KMS-11 (cell line): ENCODE results near the gene AIDA.

Experiments used
- H2AFZ ChIP-seq: fragments of 200-600 bp; sonication (generic); 2 replicates; pipeline ENCODE4 v1.6.1; 2016; ENCODE audit warnings: antibody characterized with exemption, mixed run types, low read depth
- H3K27ac ChIP-seq: fragments of 200-600 bp; sonication (generic); 2 replicates; pipeline ENCODE4 v1.6.1; 2016; ENCODE audit warnings: mild to moderate bottlenecking, mixed run types
- H3K27me3 ChIP-seq: fragments of 200-600 bp; sonication (generic); 2 replicates; pipeline ENCODE4 v1.6.1; 2017; ENCODE audit warnings: mild to moderate bottlenecking, low read depth, mixed run types, moderate library complexity; ENCODE audit not compliant: insufficient read depth
- H3K36me3 ChIP-seq: fragments of 200-600 bp; sonication (generic); 2 replicates; pipeline ENCODE4 v1.6.1; 2017; ENCODE audit warnings: mild to moderate bottlenecking, mixed run types; ENCODE audit not compliant: insufficient read depth
- H3K4me1 ChIP-seq: fragments of 200-600 bp; sonication (generic); 2 replicates; pipeline ENCODE4 v1.6.1; 2016; ENCODE audit warnings: mild to moderate bottlenecking, low read depth, mixed run types; ENCODE audit not compliant: poor library complexity, severe bottlenecking
- H3K4me2 ChIP-seq: fragments of 200-600 bp; sonication (generic); 2 replicates; pipeline ENCODE4 v1.7.0; 2016; ENCODE audit warnings: mild to moderate bottlenecking, mixed run types
- H3K4me3 ChIP-seq: fragments of 200-600 bp; sonication (generic); IDR thresholded peaks from 2 replicates; pipeline ENCODE4 v1.6.1; 2017; ENCODE audit warnings: low read depth, low read length, mixed read lengths; ENCODE audit not compliant: insufficient read depth
- H3K79me2 ChIP-seq: fragments of 200-600 bp; sonication (generic); 2 replicates; pipeline ENCODE4 v1.6.1; 2016; ENCODE audit warnings: low read depth, mixed run types; ENCODE audit not compliant: insufficient read depth
- H3K9ac ChIP-seq: fragments of 200-600 bp; sonication (generic); 2 replicates; pipeline ENCODE4 v1.6.1; 2016; ENCODE audit warnings: mild to moderate bottlenecking, mixed run types
- H4K20me1 ChIP-seq: fragments of 200-600 bp; sonication (generic); 2 replicates; pipeline ENCODE4 v1.6.1; 2016; ENCODE audit warnings: mild to moderate bottlenecking, mixed run types; ENCODE audit not compliant: insufficient read depth
- TF ChIP-seq, protein P1 (sequence below): fragments of 200-600 bp; sonication (generic); conservative IDR thresholded peaks from 2 replicates; pipeline ENCODE4 v1.6.1; 2017; ENCODE audit warnings: low read depth, mild to moderate bottlenecking, antibody characterized with exemption, low read length, moderate library complexity, mixed read lengths

Gene AIDA

DNA sequence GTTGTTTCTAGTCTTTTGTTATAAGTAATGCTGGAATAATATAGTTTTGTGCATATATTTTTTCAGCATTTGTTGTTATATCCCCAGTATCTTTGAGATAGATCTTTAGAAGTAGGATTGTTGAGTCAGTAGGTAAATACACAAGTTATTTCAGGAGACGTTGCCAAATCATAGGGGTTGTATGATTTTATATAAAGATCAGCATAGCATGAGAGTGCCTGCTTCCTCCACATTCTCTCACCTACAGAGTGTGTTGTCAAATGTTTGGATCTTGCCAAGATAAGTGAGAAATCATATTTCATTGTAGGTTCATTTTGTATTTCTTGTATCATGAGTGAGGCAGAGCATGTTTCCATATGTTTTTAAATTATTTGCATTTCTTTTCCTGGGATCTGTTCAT lies 69.8 kb downstream of the AIDA start:
- no peaks in the 10 kb centered on the region for H3K27me3 ChIP-seq
- no peak overlapping the region for H3K4me3 ChIP-seq
- TF ChIP-seq, protein P1, sequence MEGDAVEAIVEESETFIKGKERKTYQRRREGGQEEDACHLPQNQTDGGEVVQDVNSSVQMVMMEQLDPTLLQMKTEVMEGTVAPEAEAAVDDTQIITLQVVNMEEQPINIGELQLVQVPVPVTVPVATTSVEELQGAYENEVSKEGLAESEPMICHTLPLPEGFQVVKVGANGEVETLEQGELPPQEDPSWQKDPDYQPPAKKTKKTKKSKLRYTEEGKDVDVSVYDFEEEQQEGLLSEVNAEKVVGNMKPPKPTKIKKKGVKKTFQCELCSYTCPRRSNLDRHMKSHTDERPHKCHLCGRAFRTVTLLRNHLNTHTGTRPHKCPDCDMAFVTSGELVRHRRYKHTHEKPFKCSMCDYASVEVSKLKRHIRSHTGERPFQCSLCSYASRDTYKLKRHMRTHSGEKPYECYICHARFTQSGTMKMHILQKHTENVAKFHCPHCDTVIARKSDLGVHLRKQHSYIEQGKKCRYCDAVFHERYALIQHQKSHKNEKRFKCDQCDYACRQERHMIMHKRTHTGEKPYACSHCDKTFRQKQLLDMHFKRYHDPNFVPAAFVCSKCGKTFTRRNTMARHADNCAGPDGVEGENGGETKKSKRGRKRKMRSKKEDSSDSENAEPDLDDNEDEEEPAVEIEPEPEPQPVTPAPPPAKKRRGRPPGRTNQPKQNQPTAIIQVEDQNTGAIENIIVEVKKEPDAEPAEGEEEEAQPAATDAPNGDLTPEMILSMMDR: no peak
- H3K79me2 ChIP-seq: no peaks in the 10 kb centered on the region
- no peaks in the 10 kb centered on the region for H4K20me1 ChIP-seq
- H3K27ac ChIP-seq: no peak overlapping the region
- H3K4me1 ChIP-seq: peaks cover 18% of the 10 kb centered on the region
- H3K36me3 ChIP-seq: no peaks in the 10 kb centered on the region
- H2AFZ ChIP-seq: no peak overlapping the region
- no peak overlapping the region for H3K9ac ChIP-seq
- H3K4me2 ChIP-seq: no peak overlapping the region

DNA sequence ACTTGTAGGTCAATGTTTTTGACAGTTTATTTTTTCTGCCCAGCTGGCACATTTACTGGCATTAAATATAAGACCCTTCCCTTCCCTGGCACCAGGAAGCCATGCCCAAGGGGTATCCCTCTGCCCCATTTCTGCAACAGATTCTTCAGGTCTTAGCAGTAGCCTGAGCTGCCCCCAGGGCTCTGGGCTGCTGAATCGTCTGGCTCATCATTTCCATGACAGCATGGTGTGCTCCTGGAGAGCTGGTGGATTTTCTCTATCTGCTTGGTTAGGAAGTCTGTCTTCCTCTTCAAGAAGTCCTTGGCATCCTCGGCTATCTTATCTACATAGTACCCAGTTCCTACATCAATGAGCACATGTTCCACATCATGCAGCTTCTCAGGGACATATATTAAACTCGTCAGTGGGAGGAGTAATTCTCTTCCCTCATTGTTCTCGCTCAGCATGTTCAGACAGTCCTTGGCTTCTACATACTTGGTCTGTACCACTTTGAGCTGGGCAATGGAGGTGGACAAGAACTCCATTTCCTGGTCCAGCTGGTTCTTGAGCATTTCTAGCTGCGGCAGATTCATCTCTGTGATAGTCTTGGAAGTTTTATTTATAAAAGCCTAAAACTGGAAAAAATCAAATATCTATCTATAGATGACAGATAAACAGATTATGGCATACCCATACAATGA lies 70.9 kb downstream of the AIDA start:
- no peak overlapping the region for H3K27ac ChIP-seq
- H3K36me3 ChIP-seq: no peaks in the 10 kb centered on the region
- peaks cover 18% of the 10 kb centered on the region for H3K4me1 ChIP-seq
- H3K4me3 ChIP-seq: no peak overlapping the region
- H4K20me1 ChIP-seq: no peaks in the 10 kb centered on the region
- no peak overlapping the region for H3K4me2 ChIP-seq
- no peaks in the 10 kb centered on the region for H3K79me2 ChIP-seq
- no peak overlapping the region for H2AFZ ChIP-seq
- H3K27me3 ChIP-seq: no peaks in the 10 kb centered on the region
- TF ChIP-seq, protein P1: no peak
- no peak overlapping the region for H3K9ac ChIP-seq

DNA sequence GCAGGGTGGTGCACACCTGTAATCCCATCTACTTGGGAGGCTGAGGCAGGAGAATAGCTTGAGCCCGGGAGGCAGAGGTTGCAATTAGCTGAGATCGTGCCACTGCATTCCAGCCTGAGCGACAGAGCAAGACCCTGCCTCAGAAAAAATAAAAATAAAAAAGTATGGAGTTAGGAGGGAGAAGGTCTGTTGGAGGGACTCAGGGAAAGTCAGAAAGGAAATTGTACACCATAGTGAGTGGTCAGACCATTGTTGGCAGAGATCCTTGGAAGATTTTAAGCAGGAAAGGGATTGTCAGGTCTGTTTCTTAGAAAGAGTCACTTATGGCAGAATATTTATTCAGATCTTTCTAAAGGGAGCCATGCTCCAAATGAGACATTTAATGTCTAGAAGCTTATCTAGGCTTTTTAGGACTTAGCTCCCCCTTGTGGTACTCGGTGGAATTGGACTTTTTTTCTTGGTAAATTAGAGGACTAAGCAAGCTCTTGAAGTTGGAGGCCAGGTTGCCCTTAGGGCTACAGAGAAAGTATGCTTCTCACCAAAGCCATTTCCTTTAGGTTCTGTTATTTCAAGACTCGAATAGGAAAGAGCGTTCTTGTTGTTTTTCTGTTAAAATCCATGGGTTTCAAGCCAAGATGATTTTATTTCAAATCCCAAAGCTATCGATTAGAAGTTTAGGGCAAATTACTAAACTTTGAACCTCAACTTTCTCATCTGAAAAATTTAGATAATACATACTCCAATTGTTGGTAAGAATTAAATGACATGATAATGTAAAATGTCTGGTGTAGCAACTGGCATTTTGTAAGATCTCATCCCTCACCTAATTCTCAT lies 77.9 kb downstream of the AIDA start:
- Histone ChIP-seq H2AFZ (no peak overlapping the region), H3K4me3 (no peak overlapping the region), H3K79me2 (no peaks in the 10 kb centered on the region), H3K4me2 (no peak overlapping the region), H3K4me1 (no peaks in the 10 kb centered on the region), H4K20me1 (no peaks in the 10 kb centered on the region), H3K27me3 (no peaks in the 10 kb centered on the region), H3K27ac (no peak overlapping the region), H3K9ac (no peak overlapping the region), H3K36me3 (no peaks in the 10 kb centered on the region; the same call in 1 of the 2 replicates)
- TF ChIP-seq, protein P1: peak; percentile 91

DNA sequence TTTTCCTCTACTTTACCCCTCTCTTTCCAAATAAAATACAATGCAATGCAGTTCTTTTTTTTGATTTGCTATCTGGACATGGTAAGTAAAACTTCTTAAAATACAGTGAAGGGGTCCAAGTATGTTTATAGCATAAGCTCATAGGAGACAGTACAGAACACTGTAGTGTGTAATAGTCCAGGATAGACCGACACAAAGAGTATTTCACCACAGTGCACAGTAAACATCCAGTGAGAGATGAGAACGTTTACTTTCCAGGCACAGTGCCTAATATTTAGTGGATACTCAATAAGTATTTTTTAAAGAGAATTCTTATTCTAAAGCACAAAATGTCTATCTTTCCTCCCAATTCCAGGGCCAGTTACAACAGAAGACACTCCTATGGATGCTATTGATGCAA lies 79.5 kb downstream of the AIDA start:
- no peak overlapping the region for H2AFZ ChIP-seq
- no peak overlapping the region for H3K4me3 ChIP-seq
- no peaks in the 10 kb centered on the region for H3K4me1 ChIP-seq
- no peak overlapping the region for H3K9ac ChIP-seq
- no peaks in the 10 kb centered on the region; the same call in 1 of the 2 replicates for H3K36me3 ChIP-seq
- no peaks in the 10 kb centered on the region for H4K20me1 ChIP-seq
- H3K79me2 ChIP-seq: no peaks in the 10 kb centered on the region
- no peak overlapping the region for H3K4me2 ChIP-seq
- TF ChIP-seq, protein P1: no peak
- no peaks in the 10 kb centered on the region for H3K27me3 ChIP-seq
- no peak overlapping the region for H3K27ac ChIP-seq
